Measurements from ENCODE around the gene TCAP.
"Not testable (repeated sequence)": the region's sequence is repeated elsewhere in the genome, so short reads cannot be mapped to it uniquely, and the experiment has no call there.

TCAP gene

GRCh38 chr17:39709319-39709997 lies 44.3 kb downstream of the TCAP start:
- no peak for DNase-seq

GRCh38 chr17:39709998-39710964 lies 45.1 kb downstream of the TCAP start:
- no peak for DNase-seq

- DNase-seq: not testable (repeated sequence)
These were observed 45.9 kb downstream of the TCAP start for GRCh38 chr17:39711071-39711470.

GRCh38 chr17:39711851-39712250 lies 46.7 kb downstream of the TCAP start:
- DNase-seq: no peak

GRCh38 chr17:39714234-39714633 lies 49.1 kb downstream of the TCAP start:
- DNase-seq: no peak

- DNase-seq: no peak
These were observed 50.4 kb downstream of the TCAP start for GRCh38 chr17:39715375-39716072.

All from NCI-H748 treated with DMSO at 0.1 percent for 48 hours (cell line).